DND-41 (cell line): ENCODE data around the gene DLL3.

Source experiments
- EZH2 ChIP-seq: IDR thresholded peaks from 3 replicates; pipeline ENCODE4 v1.6.1; 2012; ENCODE audit warnings: borderline replicate concordance, low read depth, mild to moderate bottlenecking, moderate library complexity, low read length, inconsistent platforms; ENCODE audit not compliant: severe bottlenecking
- TF ChIP-seq, protein P1 (sequence below): IDR thresholded peaks from 2 replicates; pipeline ENCODE4 v1.5.1; 2012; ENCODE audit warnings: borderline replicate concordance, low read length, moderate library complexity, mild to moderate bottlenecking; ENCODE audit not compliant: poor library complexity, severe bottlenecking; ENCODE audit errors: extremely low read depth

GRCh38 chr19:39480337-39481228, 18.2 kb upstream of the DLL3 start, which contains the start of gene TIMM50:
- TF ChIP-seq, protein P1, sequence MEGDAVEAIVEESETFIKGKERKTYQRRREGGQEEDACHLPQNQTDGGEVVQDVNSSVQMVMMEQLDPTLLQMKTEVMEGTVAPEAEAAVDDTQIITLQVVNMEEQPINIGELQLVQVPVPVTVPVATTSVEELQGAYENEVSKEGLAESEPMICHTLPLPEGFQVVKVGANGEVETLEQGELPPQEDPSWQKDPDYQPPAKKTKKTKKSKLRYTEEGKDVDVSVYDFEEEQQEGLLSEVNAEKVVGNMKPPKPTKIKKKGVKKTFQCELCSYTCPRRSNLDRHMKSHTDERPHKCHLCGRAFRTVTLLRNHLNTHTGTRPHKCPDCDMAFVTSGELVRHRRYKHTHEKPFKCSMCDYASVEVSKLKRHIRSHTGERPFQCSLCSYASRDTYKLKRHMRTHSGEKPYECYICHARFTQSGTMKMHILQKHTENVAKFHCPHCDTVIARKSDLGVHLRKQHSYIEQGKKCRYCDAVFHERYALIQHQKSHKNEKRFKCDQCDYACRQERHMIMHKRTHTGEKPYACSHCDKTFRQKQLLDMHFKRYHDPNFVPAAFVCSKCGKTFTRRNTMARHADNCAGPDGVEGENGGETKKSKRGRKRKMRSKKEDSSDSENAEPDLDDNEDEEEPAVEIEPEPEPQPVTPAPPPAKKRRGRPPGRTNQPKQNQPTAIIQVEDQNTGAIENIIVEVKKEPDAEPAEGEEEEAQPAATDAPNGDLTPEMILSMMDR = peak; percentile 23
- TF ChIP-seq EZH2 = no peak
